DOHH2 (cell line): Measurements from ENCODE around the gene NPAS2.

ENCODE experiments used
- H3F3A ChIP-seq: fragments of 200-600 bp; sonication (generic), shearing (Covaris generic); 2 replicates; pipeline ENCODE4 v1.6.0; 2016; ENCODE audit warnings: antibody characterized with exemption, mild to moderate bottlenecking; ENCODE audit not compliant: control insufficient read depth, insufficient read depth
- H3K27ac ChIP-seq: fragments of 200-600 bp; sonication (generic); 2 replicates; pipeline ENCODE4 v1.5.1; 2014; ENCODE audit warnings: low read depth, mild to moderate bottlenecking, low read length, moderate library complexity
- H3K27me3 ChIP-seq: fragments of 200-600 bp; sonication (generic); 2 replicates; pipeline ENCODE4 v1.6.1; 2014; ENCODE audit warnings: mild to moderate bottlenecking, low read length, mixed read lengths; ENCODE audit not compliant: control insufficient read depth
- H3K36me3 ChIP-seq: fragments of 200-600 bp; sonication (generic); 2 replicates; pipeline ENCODE4 v1.6.1; 2014; ENCODE audit warnings: mild to moderate bottlenecking, low read length, moderate library complexity, mixed read lengths; ENCODE audit not compliant: control insufficient read depth
- H3K4me1 ChIP-seq: fragments of 200-600 bp; sonication (generic); 2 replicates; pipeline ENCODE4 v1.6.1; 2014; ENCODE audit warnings: mild to moderate bottlenecking, low read length, mixed read lengths; ENCODE audit not compliant: control insufficient read depth
- H3K4me2 ChIP-seq: fragments of 200-600 bp; sonication (generic); 2 replicates; pipeline ENCODE4 v1.6.0; 2014; ENCODE audit warnings: mild to moderate bottlenecking, low read length, moderate library complexity
- H3K4me3 ChIP-seq: fragments of 200-600 bp; sonication (generic); 2 replicates; pipeline ENCODE4 v1.5.1; 2014; ENCODE audit warnings: mild to moderate bottlenecking, low read length, mixed read lengths
- H3K79me2 ChIP-seq: fragments of 200-600 bp; sonication (generic); 2 replicates; pipeline ENCODE4 v1.6.1; 2014; ENCODE audit warnings: mild to moderate bottlenecking, low read length, mixed read lengths; ENCODE audit not compliant: control insufficient read depth
- H3K9me2 ChIP-seq: fragments of 200-600 bp; sonication (generic); replicated peaks from 2 replicates; pipeline ENCODE4 v1.6.1; 2014; ENCODE audit warnings: mild to moderate bottlenecking, low read length, mixed read lengths; ENCODE audit not compliant: control insufficient read depth
- H3K9me3 ChIP-seq: fragments of 200-600 bp; sonication (generic); 2 replicates; pipeline ENCODE4 v1.6.1; 2014; ENCODE audit warnings: antibody characterized with exemption, low read length, mixed read lengths; ENCODE audit not compliant: control insufficient read depth, insufficient read depth
- H4K20me1 ChIP-seq: fragments of 200-600 bp; sonication (generic); 2 replicates; pipeline ENCODE4 v1.6.0; 2014; ENCODE audit warnings: low read depth, mild to moderate bottlenecking, antibody characterized with exemption, low read length, moderate library complexity; ENCODE audit not compliant: control insufficient read depth, insufficient read depth
- CTCF ChIP-seq: fragments of 200-600 bp; sonication (generic); IDR thresholded peaks from one replicate; pipeline ENCODE4 v1.5.1; 2014; ENCODE audit warnings: antibody characterized with exemption, mild to moderate bottlenecking, low read depth, low read length; ENCODE audit not compliant: poor library complexity, severe bottlenecking
- EZH2phosphoT487 ChIP-seq: fragments of 200-600 bp; sonication (generic); IDR thresholded peaks from 2 replicates; pipeline ENCODE4 v1.6.1; 2017; ENCODE audit warnings: borderline replicate concordance, mild to moderate bottlenecking, antibody characterized with exemption, low read length, moderate library complexity, mixed read lengths

The NPAS2 gene

GRCh38 chr2:100929147-100929546 lies 109.2 kb downstream of the NPAS2 start:
- H3K9me2 ChIP-seq = no peaks in the 10 kb centered on the region
- H3F3A ChIP-seq = no peaks in the 10 kb centered on the region
- no peak overlapping the region for H3K4me3 ChIP-seq
- TF ChIP-seq EZH2phosphoT487 (no peak), CTCF (no peak)
- no peaks in the 10 kb centered on the region for H3K79me2 ChIP-seq
- 0 out of 2 replicates have a peak, but pooled peaks cover 3% of the 10 kb centered on the region for H3K27me3 ChIP-seq
- no peaks in the 10 kb centered on the region for H3K4me1 ChIP-seq
- H4K20me1 ChIP-seq = no peaks in the 10 kb centered on the region
- no peak overlapping the region for H3K4me2 ChIP-seq
- no peaks in the 10 kb centered on the region for H3K36me3 ChIP-seq
- H3K9me3 ChIP-seq = no peaks in the 10 kb centered on the region
- no peak overlapping the region for H3K27ac ChIP-seq

- no peaks in the 10 kb centered on the region for H3K79me2 ChIP-seq
- no peak for TF ChIP-seq CTCF
- no peak for TF ChIP-seq EZH2phosphoT487
- H3K4me1 ChIP-seq = no peaks in the 10 kb centered on the region
- H3K36me3 ChIP-seq = no peaks in the 10 kb centered on the region
- H3K9me2 ChIP-seq = no peaks in the 10 kb centered on the region
- no peaks in the 10 kb centered on the region for H3F3A ChIP-seq
- H3K4me3 ChIP-seq = no peak overlapping the region
- H3K27ac ChIP-seq = no peak overlapping the region
- H4K20me1 ChIP-seq = no peaks in the 10 kb centered on the region
- H3K27me3 ChIP-seq = 0 out of 2 replicates have a peak, but pooled peaks cover 3% of the 10 kb centered on the region
- no peaks in the 10 kb centered on the region for H3K9me3 ChIP-seq
- H3K4me2 ChIP-seq = no peak overlapping the region
Measured at GRCh38 chr2:100934504-100935371, 114.8 kb downstream of the NPAS2 start.

- Histone ChIP-seq H3F3A (no peaks in the 10 kb centered on the region), H3K27ac (no peak overlapping the region), H3K9me2 (no peaks in the 10 kb centered on the region), H3K4me2 (no peak overlapping the region), H3K36me3 (no peaks in the 10 kb centered on the region), H4K20me1 (no peaks in the 10 kb centered on the region), H3K79me2 (no peaks in the 10 kb centered on the region), H3K4me1 (no peaks in the 10 kb centered on the region), H3K27me3 (0 out of 2 replicates have a peak, but pooled peaks cover 3% of the 10 kb centered on the region), H3K4me3 (no peak overlapping the region), H3K9me3 (no peaks in the 10 kb centered on the region)
- TF ChIP-seq CTCF = no peak
- TF ChIP-seq EZH2phosphoT487 = no peak
Measured at GRCh38 chr2:100935372-100935752, 115.4 kb downstream of the NPAS2 start.
